Ishikawa (cell line): Measurements from ENCODE around the gene HDLBP.

Experiments
- CEBPB ChIP-seq: IDR thresholded peaks from 2 replicates; pipeline ENCODE4 v1.6.1; 2012
- CREB1 ChIP-seq: IDR thresholded peaks from 2 replicates; pipeline ENCODE4 v1.6.1; 2012; ENCODE audit warnings: low read depth
- EGR1 ChIP-seq: IDR thresholded peaks from 2 replicates; pipeline ENCODE4 v1.6.1; 2012
- EP300 ChIP-seq: IDR thresholded peaks from 2 replicates; pipeline ENCODE4 v1.6.1; 2012; ENCODE audit warnings: borderline replicate concordance
- FOXM1 ChIP-seq: IDR thresholded peaks from 2 replicates; pipeline ENCODE4 v1.6.1; 2012; ENCODE audit warnings: low read depth, borderline replicate concordance
- NFIC ChIP-seq: IDR thresholded peaks from 2 replicates; pipeline ENCODE4 v1.6.1; 2012
- RAD21 ChIP-seq: IDR thresholded peaks from 2 replicates; pipeline ENCODE4 v1.6.1; 2012; ENCODE audit warnings: low read depth
- TAF1 ChIP-seq: IDR thresholded peaks from 2 replicates; pipeline ENCODE4 v1.6.1; 2012; ENCODE audit warnings: low read depth, mild to moderate bottlenecking
- TCF12 ChIP-seq: IDR thresholded peaks from 2 replicates; pipeline ENCODE4 v1.6.1; 2012; ENCODE audit warnings: low read depth
- TEAD4 ChIP-seq: IDR thresholded peaks from 2 replicates; pipeline ENCODE4 v1.6.1; 2012
- YY1 ChIP-seq: IDR thresholded peaks from 2 replicates; pipeline ENCODE4 v1.6.1; 2012; ENCODE audit warnings: low read depth
- ZBTB7A ChIP-seq: IDR thresholded peaks from 2 replicates; pipeline ENCODE4 v1.6.1; 2012; ENCODE audit warnings: low read depth
- TF ChIP-seq, protein P1 (sequence below): IDR thresholded peaks from 2 replicates; pipeline ENCODE4 v1.6.1; 2012
- TF ChIP-seq, protein P2 (sequence below): IDR thresholded peaks from 2 replicates; pipeline ENCODE4 v1.6.1; 2012
- TF ChIP-seq, protein P3 (sequence below): IDR thresholded peaks from 2 replicates; pipeline ENCODE4 v1.6.1; 2012; ENCODE audit warnings: low read depth, mild to moderate bottlenecking

The HDLBP gene

DNA sequence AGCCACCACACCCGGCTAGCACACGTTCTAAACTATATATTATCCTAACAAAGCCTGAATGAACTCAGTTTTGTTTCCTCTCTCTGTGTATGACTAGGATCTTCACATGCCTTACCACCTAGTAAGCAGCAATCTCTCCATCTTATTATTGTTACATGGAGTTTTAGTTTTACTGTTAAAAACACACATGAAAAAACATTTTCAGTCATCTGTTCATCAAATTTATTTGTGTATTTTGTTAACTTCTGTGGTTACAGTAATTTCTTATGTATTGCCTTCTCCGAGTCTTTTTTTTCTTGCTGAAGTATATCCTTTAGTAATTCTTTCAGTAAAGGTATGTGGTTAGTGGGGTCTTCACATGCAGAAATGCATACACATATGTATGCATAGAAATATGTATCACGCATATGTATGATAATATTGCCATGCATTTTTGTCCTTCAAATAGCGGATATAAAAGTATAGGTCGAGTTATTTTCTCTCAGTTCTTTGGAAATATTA, 95.6 kb downstream of the HDLBP start:
- TF ChIP-seq, protein P1, sequence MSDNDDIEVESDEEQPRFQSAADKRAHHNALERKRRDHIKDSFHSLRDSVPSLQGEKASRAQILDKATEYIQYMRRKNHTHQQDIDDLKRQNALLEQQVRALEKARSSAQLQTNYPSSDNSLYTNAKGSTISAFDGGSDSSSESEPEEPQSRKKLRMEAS: no peak

DNA sequence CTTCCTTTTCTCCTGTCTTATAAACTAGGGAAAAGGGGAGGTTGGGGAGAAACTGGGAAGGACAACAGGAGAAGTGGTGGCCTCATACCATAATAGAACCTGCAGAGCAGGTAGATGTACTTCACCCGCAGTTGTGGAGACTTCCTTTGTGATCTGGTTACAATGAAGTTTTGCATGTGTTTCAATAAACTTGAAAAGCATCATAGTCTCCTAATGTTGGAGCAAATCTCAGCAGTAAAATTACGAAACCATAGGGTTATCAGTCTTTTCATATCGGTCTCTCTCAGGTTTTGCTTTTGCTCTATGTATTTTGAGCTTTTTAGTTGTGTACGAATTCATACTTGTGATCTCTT, 96.5 kb downstream of the HDLBP start:
- TF ChIP-seq, protein P2, sequence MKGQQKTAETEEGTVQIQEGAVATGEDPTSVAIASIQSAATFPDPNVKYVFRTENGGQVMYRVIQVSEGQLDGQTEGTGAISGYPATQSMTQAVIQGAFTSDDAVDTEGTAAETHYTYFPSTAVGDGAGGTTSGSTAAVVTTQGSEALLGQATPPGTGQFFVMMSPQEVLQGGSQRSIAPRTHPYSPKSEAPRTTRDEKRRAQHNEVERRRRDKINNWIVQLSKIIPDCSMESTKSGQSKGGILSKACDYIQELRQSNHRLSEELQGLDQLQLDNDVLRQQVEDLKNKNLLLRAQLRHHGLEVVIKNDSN: no peak
- no peak for TF ChIP-seq FOXM1
- TF ChIP-seq, protein P1: no peak
- TF ChIP-seq YY1: no peak
- no peak for TF ChIP-seq CREB1
- TF ChIP-seq EP300: no peak
- no peak for TF ChIP-seq EGR1
- TF ChIP-seq NFIC: no peak
- TF ChIP-seq TAF1: no peak

DNA sequence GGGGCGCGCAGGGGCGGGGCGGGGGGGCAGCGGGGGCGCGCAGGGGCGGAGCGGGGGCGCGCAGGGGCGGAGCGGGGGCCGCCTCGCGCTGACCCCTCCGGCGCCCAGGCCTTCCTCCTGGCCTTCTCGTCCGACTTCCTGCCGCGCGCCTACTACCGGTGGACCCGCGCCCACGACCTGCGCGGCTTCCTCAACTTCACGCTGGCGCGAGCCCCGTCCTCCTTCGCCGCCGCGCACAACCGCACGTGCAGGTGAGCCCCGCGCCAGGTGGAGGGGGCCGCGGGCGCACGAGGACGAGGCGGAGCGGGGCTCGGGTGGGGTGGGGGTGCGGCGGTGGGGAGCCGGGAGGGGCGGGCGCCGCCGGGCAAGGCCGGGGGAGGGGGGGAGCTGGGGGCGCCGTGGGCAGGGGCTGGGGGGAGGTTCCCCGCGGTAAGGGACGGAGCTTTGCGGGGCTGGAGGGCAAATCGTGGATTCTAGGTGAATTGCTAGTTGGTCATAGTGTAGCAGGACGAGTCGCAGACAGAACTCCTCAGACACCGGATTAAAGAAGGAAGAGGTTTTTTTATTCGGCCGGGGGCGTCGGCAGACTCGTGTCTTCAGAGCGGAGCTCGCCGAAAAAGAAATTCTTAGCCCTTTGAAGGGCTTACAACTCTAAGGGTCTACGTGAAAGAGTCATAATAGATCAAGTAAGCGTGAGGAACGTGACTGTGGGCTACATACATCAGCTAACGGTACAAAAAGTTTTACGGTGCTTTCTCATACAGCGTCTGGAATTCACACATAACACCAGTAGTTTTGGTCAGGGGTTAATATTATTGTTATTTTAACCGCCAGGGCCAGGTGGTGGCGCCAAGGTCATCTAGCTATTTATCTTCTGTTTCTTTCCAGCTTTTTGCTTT, 97.1 kb downstream of the HDLBP start:
- TF ChIP-seq, protein P3, sequence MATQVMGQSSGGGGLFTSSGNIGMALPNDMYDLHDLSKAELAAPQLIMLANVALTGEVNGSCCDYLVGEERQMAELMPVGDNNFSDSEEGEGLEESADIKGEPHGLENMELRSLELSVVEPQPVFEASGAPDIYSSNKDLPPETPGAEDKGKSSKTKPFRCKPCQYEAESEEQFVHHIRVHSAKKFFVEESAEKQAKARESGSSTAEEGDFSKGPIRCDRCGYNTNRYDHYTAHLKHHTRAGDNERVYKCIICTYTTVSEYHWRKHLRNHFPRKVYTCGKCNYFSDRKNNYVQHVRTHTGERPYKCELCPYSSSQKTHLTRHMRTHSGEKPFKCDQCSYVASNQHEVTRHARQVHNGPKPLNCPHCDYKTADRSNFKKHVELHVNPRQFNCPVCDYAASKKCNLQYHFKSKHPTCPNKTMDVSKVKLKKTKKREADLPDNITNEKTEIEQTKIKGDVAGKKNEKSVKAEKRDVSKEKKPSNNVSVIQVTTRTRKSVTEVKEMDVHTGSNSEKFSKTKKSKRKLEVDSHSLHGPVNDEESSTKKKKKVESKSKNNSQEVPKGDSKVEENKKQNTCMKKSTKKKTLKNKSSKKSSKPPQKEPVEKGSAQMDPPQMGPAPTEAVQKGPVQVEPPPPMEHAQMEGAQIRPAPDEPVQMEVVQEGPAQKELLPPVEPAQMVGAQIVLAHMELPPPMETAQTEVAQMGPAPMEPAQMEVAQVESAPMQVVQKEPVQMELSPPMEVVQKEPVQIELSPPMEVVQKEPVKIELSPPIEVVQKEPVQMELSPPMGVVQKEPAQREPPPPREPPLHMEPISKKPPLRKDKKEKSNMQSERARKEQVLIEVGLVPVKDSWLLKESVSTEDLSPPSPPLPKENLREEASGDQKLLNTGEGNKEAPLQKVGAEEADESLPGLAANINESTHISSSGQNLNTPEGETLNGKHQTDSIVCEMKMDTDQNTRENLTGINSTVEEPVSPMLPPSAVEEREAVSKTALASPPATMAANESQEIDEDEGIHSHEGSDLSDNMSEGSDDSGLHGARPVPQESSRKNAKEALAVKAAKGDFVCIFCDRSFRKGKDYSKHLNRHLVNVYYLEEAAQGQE: no peak
- TF ChIP-seq TCF12: no peak
- no peak for TF ChIP-seq YY1
- TF ChIP-seq, protein P2: no peak
- 0 out of 2 replicates have a peak, but pooled peaks have one; percentile 11 for TF ChIP-seq EGR1
- TF ChIP-seq EP300: no peak
- TF ChIP-seq ZBTB7A: peak; percentile 8; the same call in 1 of the 2 replicates
- TF ChIP-seq FOXM1: no peak
- no peak for TF ChIP-seq CREB1
- TF ChIP-seq, protein P1: peak; percentile 96
- TF ChIP-seq CEBPB: no peak
- peak; percentile 50 for TF ChIP-seq RAD21
- TF ChIP-seq TEAD4: no peak
- TF ChIP-seq NFIC: no peak
- no peak for TF ChIP-seq TAF1

DNA sequence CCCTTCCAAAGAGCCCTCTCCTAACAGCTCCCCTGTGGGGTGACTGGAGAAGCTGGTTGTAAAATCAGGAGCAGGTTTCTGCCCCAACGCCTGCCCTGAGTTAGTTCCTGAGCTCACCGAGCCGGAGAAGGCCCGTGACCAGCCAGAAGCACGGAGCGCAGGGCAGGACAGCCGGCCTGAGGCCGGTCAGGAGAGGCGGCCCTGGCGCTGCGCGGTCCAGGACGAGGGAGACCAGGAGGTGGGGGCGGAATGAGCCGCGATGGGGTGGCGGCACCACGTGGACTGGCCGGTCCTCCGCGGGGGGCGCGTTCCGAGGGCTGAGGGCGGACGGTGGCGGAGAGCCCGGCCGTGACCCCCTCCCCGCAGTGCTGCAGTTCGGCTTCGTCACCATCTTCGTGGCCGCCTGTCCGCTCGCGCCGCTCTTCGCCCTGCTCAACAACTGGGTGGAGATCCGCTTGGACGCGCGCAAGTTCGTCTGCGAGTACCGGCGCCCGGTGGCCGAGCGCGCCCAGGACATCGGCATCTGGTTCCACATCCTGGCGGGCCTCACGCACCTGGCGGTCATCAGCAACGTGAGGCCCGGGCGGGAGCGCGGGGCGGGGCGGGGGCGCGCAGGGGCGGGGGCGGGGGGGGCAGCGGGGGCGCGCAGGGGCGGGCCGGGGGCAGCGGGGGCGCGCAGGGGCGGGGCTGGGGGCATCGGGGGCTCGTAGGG, 98.0 kb downstream of the HDLBP start:
- TF ChIP-seq, protein P2: peak; percentile 75
- TF ChIP-seq, protein P1: peak; percentile 89
- no peak for TF ChIP-seq NFIC
- TF ChIP-seq RAD21: peak; percentile 2; the same call in 1 of the 2 replicates
- TF ChIP-seq TEAD4: no peak; the same call in 1 of the 2 replicates
- 0 out of 2 replicates have a peak, but pooled peaks have one; percentile 24 for TF ChIP-seq ZBTB7A
- TF ChIP-seq YY1: peak; percentile 51; the same call in 1 of the 2 replicates
- TF ChIP-seq TCF12: peak; percentile 35; the same call in 1 of the 2 replicates

DNA sequence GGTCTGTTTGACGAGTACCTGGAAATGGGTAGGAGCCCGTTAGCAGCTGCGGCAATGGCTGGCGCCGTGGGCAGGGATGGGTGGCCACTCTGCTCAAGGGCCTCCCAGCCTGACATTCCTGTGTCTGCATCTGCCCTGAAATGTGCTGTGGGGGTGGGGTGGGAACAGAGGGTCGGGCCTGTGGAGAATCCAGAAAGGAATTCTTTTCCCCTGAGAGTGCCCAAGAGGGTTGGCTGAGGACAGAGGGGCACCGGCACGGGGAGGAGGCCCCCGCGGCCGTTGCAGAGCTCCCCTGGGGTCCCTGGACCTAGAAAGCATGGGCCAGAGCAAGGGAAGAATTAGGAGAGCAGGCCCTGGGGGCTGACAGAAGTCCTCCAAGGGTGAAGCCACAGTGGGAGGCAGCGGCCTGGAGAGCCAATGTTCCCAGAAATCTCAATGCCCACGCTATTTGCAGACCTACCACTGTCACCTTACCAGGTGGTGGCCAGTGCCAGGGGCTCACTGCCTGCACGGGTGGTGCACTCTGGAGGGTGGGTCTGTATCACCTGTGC, 99.2 kb downstream of the HDLBP start:
- TF ChIP-seq FOXM1 (no peak), CREB1 (no peak), TCF12 (no peak), YY1 (no peak), ZBTB7A (no peak), CEBPB (no peak), TEAD4 (no peak), EGR1 (no peak), NFIC (no peak), EP300 (no peak)
- TF ChIP-seq, protein P3: no peak
- TF ChIP-seq, protein P2: no peak
